GM18508 (cell line): ENCODE data around the gene NDUFS6.

Experiments
- ATAC-seq: cut with Tn5 transposase; IDR thresholded peaks from one replicate; pipeline ENCODE4 v1.9.1; 2021; ENCODE audit warnings: moderate number of reproducible peaks; ENCODE audit not compliant: insufficient read depth, unreplicated experiment

Gene NDUFS6

DNA sequence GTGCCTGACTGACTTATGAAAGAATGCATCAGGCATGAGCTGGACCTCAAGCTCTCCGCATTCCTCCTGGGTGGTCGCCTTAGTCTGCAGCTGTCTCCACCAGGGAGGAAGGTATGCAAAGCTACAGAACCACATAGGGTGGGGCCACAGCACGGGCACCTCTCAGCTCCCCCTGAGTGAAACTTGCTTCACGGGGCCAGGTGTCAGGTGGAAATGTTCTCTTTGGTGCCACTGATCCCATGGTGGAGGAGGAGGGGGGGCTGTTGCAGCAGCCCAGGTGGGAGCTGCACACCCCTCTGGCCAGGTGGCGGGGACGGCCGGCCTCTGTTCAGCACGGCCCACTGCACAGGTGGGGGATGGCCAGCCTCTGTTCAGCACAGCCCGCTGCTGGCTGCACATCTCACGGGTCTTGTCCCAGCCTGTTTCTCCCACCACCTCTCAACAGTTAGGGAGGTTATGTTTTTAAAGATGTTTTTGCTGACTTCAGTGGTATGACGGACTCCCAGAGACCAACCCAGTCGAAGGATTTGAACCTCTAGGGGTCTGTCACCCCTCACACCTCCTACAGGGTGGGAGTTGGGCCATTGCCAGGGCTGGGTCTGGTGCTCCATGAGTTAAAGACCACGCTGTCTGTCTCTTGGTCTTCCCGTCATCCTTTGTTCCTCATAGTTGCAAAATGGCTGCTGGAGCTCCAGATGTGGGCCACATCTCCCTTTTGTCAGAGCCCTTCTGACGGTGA is 35.9 kb upstream of the NDUFS6 start:
- no peak for ATAC-seq

- no peak for ATAC-seq
Observed at GRCh38 chr5:1765880-1766235, 35.3 kb upstream of the NDUFS6 start.

DNA sequence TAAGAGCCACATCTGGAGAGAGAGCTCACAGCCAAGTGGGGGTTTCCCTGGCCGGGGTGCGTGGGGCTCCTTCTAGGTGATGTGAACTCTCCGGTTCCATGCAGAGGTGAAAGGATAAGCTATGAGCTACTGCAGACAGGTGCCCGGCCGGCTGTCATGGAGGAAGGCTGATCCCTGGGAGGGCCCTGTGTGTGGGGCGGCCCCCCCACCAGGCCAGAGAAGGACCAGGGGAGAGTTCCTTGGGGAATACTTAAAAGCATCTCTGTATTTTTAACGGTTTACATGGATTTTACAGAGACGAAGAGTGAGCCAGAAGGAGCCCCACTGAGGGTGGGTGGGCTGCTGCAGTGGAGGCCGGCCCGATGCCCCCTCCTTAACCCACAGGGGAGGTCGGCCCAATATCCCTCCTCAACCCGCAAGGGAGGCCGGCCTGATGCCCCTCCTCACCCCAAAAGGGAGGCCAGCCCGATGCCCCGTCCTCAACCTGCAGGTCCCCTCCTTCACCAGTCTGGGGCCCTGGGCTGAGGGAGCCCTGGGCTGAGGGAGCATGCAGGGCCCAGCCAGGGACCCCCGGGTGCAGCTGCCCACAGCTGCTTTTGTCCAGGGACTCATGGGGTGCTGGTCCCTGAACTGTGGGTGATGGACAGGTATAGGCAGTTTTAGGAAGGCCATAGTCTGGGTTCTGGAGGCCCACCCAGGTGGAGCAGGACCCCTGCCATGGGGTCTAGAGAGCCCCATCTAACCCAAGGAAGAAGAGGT is 33.5 kb upstream of the NDUFS6 start:
- no peak for ATAC-seq

- ATAC-seq: no peak
Observed at GRCh38 chr5:1768283-1769000, 32.8 kb upstream of the NDUFS6 start.

DNA sequence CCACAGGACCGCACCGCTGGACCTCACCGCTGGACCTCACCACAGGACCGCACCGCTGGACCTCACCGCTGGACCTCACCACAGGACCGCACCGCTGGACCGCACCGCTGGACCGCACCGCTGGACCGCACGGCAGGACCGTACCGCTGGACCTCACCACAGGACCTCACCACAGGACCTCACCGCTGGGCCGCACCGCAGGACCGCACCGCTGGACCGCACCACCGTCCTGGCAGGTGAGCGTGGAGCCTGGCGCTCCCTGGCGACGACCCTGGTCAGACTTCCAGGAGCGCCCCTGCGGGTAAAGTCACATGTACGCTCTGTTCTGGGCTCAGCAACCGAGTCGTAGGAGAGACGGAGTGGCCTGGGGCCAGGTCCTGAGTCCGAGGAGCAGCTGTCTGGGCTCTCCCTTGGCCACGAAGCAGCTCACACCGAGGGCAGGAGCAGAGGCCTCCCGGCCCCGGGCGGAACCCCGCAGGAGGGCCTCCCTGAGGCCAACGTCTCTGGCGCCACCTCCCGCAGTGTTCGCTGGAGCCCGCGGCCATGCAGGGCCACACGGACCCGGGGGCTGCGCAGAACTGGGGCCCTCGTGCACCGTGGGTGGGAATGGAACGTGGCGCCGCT is 32.1 kb upstream of the NDUFS6 start:
- no peak for ATAC-seq

DNA sequence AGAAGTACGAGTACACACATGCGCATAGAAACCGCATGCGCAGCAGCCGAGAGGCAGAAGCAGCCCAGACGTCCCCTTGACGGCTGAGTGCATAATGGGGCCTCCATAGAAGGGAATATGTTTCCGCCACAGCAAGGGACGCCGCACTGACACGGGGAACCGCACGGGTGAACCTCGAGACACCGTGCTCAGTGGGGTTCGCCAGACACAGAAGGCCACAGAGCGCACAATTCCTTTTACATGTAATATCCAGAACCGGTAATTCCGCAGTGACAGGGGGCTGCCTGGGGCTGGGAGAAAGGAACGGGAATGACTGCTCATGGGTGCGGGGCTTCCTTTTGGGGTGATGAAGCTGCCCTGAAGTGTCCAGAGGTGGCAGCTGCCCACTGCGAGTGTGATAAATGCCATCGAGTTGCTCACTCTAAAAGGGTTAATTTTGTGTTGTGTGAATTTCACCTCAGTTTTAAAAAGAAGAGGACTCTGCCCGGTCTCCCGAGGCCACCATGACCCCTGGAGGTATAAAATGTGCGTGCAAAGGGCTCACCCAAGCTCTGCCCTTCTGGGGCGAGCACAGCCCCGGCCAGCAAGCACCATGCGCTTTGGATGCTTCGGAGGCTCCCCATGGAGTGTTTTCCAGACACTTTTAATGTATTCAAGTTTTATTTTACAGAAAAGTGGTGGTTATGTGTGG is 31.3 kb upstream of the NDUFS6 start:
- no peak for ATAC-seq

DNA sequence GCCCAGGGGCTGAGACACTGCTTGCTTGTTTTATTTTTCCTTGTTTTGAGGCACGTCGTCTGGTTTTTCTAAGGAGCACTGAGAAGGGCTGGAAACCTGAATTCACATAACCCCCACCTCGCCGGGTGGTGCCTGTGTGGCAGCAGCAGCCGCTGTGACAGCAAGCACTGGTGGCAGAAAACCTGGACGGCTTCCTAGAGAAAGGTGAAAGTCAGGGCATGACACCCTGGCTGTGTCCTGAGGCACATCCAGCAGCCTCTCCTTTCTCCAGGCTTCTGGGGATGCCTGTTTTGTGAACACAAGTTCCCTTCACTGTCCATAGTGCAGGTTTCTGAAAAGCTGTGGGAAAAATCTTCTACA is 30.8 kb upstream of the NDUFS6 start:
- ATAC-seq: no peak

DNA sequence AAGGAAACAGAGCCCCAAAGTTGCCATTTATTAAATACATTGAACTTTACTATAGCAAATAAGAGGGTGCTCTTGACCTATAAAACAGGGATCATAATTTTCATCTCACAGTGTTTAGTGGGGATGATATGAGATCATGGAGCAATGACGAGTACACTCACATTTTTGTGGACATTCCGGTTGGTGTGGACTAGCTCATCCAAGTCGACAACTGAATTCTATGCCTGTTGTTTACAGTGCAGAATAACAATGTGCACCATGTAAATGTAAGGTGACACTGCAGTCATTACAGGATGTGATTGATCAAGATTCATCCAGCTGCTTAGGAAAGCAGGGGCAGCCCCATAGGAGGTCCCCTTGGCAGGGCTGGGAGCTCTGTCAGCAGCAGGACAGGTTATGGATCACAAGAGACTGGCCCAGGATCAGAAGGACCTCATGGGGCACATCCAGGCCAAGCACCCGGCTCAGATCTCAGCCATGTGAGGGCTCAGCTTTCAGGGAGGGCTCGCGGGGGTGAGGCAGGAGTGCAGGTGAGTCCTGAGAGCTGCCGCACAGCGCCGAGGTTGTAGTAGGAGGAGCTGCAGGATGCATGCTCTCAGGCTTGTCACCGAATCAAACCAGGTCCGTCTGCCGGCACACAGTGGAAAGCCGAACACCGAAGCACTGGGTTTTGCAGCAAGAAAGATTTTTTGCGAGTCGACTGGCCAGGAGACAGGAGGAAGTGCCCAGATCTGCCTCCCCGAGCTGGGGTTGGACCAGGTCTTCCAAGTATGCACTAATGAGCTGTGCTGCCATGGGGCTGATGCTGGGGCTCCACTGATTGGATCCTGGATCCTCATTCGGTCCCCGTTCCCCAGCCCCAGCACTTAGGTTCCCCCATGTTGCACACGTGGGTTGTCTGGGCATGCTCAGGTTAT is 29.8 kb upstream of the NDUFS6 start:
- ATAC-seq: no peak

DNA sequence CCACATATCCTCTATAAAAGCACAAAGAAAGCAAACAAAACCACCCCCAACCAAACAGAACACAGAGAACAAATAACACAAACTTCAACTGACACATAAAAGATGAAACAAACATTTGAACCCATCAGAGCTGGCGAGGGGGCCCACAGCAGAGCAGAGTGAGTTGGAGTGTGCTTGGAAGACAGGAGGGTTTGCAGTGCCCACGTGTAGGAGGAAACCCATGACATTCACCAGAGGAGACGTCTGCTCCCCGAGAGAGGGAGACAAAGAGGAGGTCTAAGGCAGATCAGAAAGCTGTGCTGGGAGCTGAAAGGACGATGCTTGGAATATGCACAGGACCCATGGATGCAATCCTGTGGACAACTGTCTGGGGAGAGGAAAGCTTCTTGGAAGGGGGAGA is 28.6 kb upstream of the NDUFS6 start:
- ATAC-seq: no peak

- ATAC-seq: no peak
Observed at GRCh38 chr5:1776831-1777230, 24.4 kb upstream of the NDUFS6 start.

DNA sequence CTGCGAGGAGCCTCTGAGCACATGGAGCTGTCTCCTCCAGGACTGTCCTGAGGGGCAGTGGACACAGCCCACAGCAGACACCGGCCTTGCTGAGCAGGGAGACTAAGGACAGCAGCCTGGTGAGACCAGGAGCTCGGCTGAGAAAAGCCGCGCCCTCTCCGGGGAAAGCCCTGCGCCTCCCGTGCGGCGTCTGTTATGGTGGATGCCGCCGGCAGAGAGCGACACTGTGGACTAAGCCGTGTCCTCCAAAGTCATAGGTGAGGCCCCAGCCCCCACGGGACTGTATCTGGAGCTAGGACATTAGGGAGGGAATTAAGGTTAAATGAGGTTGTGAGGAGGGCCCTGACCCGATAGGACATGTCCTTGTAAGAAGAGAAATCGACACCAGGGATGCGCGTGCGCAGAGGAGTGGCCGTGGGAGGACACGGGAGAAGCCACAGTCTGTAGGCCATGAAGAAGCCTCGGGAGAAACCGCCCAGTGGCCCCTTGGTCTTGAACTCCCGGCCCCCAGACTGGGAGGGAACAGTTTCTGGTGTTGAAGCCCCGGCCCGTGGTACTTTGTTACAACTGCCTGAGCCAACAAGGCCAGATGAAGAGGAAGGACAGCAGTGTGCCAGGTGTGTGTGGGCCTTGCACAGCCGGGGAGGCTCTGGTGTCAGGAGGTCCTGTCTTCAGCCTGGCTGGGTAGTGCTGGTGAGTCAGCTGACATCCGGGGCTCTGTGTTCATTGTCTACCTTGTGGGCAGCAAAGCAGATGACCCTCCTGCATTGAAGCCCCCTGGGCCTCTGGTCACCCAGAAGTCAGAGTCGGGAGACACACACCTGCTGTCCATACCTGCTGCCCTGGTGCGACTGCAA is 23.7 kb upstream of the NDUFS6 start:
- no peak for ATAC-seq

GRCh38 chr5:1778138-1779020 is 22.8 kb upstream of the NDUFS6 start:
- no peak for ATAC-seq

DNA sequence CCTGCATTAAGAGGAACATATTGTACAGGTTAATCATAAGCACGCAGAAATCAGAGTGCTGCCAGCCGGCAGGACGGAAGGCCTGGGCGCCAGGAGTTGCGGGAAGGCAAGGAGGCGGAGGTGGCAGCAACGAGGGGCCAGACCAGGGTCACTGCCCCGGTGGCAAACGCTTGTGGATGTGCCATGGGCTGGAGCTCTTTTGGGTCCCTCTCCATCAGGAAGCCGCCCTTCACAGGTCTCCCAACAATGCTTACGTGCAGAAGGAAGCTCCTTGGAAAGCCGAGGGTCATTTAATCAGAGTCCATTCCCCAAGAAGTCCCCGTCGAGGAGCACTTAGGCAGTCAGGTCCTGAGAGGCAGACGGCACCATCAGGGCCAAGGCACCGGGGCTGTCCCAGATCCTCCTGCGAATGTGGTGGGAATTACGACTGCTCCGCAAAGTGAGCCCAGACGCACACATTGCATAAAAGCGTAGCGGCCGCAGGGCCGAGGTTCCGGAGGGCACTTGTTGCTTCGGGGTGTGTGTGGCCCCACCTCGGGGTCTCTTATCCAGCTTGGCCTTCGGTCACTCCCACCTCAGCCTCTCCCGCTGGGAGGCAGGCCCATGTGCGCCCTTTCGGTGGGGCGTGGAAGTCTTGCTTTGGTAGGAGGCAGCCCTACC is 22.1 kb upstream of the NDUFS6 start:
- ATAC-seq: no peak

DNA sequence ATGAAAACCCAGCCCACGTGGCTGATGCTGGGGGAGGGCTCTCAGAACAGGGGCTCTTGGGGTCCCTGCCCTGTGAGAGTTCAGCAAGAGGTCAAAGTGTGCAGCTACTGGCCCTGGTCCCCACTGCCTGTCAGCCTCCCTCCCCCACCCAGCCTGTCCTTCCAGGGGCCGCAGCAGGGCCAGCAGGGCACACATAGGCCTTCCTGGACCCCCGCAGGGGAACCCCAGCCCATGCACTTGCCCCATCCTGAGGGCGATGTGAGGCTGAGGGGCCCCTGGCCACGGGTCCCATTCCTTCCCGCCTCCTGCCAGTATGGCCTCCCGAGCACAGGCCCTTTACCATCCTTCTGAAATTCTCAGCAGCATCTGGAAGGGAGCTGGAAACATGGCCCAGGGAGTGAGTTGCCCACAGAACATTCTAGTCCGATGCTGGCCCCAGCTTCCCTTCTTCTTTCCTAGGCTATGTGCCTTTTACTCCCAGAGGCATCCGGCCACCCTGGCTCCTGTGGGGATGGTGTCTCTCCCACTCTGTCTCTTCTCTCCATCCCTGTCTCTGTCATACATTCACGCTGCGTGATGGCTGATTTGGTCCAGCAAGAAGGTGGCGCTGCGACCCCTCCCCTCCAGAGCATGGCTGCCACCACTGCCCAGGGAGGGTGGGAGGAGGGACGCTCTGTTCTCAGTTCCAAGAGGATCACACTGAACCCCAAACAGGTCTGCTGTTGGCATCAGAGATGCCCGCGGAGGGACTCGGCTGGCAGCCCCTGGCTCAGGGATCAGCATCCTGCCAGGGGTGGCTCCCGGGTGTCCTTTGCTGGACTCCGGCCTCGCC is 21.2 kb upstream of the NDUFS6 start:
- ATAC-seq: no peak

DNA sequence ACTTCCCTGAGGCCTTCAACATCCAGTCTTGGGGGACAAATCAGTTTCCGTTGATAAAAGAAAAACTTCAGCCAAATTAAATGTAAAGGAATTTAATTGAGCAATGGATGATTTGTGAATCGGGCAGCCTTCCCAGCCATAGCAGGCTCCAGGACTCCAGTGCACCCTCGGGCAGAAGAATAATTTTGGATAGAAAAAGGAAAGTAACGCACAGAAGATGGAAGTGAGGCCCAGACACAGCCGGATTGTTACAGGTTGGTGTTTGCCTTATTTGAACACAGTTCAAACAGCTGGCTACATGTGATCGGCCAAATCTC is 20.6 kb upstream of the NDUFS6 start:
- ATAC-seq: no peak

DNA sequence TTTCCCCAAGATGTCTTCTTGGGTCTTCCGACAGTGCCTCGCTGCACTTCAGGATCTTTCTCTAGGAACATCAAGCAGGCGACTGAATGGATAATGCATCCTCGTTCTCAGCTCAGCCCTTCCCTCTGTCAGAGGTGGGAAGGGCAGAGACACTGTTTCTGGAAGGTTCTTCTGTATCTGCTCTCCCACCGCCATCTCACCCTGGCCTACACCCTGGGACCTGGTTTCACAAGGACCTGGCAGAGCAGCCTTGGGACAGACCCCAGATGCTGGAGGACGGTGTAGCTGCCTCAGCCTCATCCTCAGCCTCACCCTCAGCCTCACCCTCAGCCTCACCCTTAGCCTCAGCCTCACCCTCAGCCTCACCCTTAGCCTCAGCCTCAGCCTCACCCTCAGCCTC is 20.1 kb upstream of the NDUFS6 start:
- no peak for ATAC-seq
